DMS153 (cell line): ENCODE measurements around the gene RAE1.
A peak's percentile ranks its signal among the peaks of the same experiment; 100 is the strongest.

Experiments
- DNase-seq: peaks from one replicate; lab custom pipeline; 2025; lab: John Stamatoyannopoulos, UW

Gene RAE1

GRCh38 chr20:57351042-57351783, at the start of gene RAE1:
Gene RAE1 (plus strand): TSS chr20:57351255. CDS start chr20:57354039, 2,784 bp downstream.
- peak; percentile 80 for DNase-seq

- no peak for DNase-seq
Observed at GRCh38 chr20:57306747-57307146, 44.3 kb upstream of the RAE1 start.

GRCh38 chr20:57308451-57309271, 42.4 kb upstream of the RAE1 start:
- no peak for DNase-seq

GRCh38 chr20:57309544-57310115, 41.4 kb upstream of the RAE1 start:
- no peak for DNase-seq

- no peak for DNase-seq
Observed at GRCh38 chr20:57310821-57311514, 40.1 kb upstream of the RAE1 start.

- no peak for DNase-seq
Observed at GRCh38 chr20:57312138-57312537, 38.9 kb upstream of the RAE1 start.

GRCh38 chr20:57313230-57313629, 37.8 kb upstream of the RAE1 start:
- no peak for DNase-seq

- DNase-seq: no peak
Observed at GRCh38 chr20:57313951-57314350, 37.1 kb upstream of the RAE1 start.

GRCh38 chr20:57315083-57315975, 35.7 kb upstream of the RAE1 start:
- DNase-seq: no peak

- DNase-seq: no peak
Observed at GRCh38 chr20:57315976-57316480, 35.0 kb upstream of the RAE1 start.

GRCh38 chr20:57316795-57317201, 34.3 kb upstream of the RAE1 start:
- DNase-seq: no peak

GRCh38 chr20:57317316-57317788, 33.7 kb upstream of the RAE1 start:
- DNase-seq: no peak

GRCh38 chr20:57317789-57318371, 33.2 kb upstream of the RAE1 start:
- no peak for DNase-seq

- DNase-seq: no peak
Observed at GRCh38 chr20:57319584-57319983, 31.5 kb upstream of the RAE1 start.

GRCh38 chr20:57320358-57320757, 30.7 kb upstream of the RAE1 start:
- DNase-seq: no peak

- no peak for DNase-seq
Observed at GRCh38 chr20:57321142-57321541, 29.9 kb upstream of the RAE1 start.

GRCh38 chr20:57322476-57322875, 28.6 kb upstream of the RAE1 start:
- DNase-seq: no peak

- DNase-seq: no peak
Observed at GRCh38 chr20:57323034-57323433, 28.0 kb upstream of the RAE1 start.

- DNase-seq: no peak
Observed at GRCh38 chr20:57325632-57326356, 25.3 kb upstream of the RAE1 start.
